K562 (cell line): ENCODE data around the gene TLCD1. TPM values are rescaled to one million over a fixed set of nuclear protein-coding genes. Genes with fewer than 3 reads are reported as not detected.

Experiments used
- ATAC-seq: fragments of 200-7000 bp; cut with Tn5 transposase; 3 replicates; pipeline ENCODE4 v1.9.1; 2020; ENCODE audit warnings: moderate library complexity
- BruUV-seq: library from RNA; stranded (reverse); fragments of 400-500 nt; replicated peaks from 2 replicates; lab custom pipeline; 2021; lab: Mats Ljungman, UMichigan
- CTCF ChIA-PET: fragments of 300-600 bp; formaldehyde crosslinking; extraction: SDS; loops from one replicate; lab custom pipeline; 2021; ENCODE audit warnings: low intra/inter-chr PET ratio; lab: Yijun Ruan, JAX
- POLR2A ChIA-PET: fragments of 300-600, 350-650 bp; sonication (Branson Sonifier 250); formaldehyde crosslinking; extraction: SDS; loops from one replicate; lab custom pipeline; 2021; ENCODE audit warnings: antibody characterized with exemption, inconsistent platforms; lab: Yijun Ruan, JAX
- DNase-seq, 4 experiments: peaks; one replicate each; pipeline versions ENCODE4 v3.0.0 to v3.0.0-alpha.2; 2011 to 2018; ENCODE audit warnings: low spot score in 3 of 4, mixed read lengths in 3 of 4; ENCODE audit errors: extremely low read depth in 1 of 4
- FAIRE-seq: peaks from 2 replicates; lab custom pipeline; 2011; peaks lifted over from hg19 to GRCh38; lab: Jason Lieb, UNC
- H2AFZ ChIP-seq: 2 replicates; pipeline ENCODE4 v1.6.0; 2011; ENCODE audit warnings: low read depth, low read length, control low read depth, inconsistent platforms
- H3K27ac ChIP-seq: fragments of 200-600 bp; 3 replicates; pipeline ENCODE4 v1.8.0; 2011; ENCODE audit warnings: low read depth, mild to moderate bottlenecking, control low read depth, inconsistent platforms, low read length, moderate library complexity, mixed read lengths; ENCODE audit errors: extremely low read depth
- H3K27me3 ChIP-seq, 2 experiments: fragments of 300-600 bp in 1 of 2; 2 replicates in 1 of 2; 3 replicates in 1 of 2; pipeline versions ENCODE4 v1.6.0 to v1.8.0; 2011; ENCODE audit warnings: inconsistent platforms in 2 of 2, low read length in 2 of 2, mild to moderate bottlenecking in 1 of 2, mixed read lengths in 1 of 2, moderate library complexity in 1 of 2; ENCODE audit not compliant: control insufficient read depth in 2 of 2, insufficient read depth in 2 of 2
- H3K36me3 ChIP-seq: fragments of 300-600 bp; 3 replicates; pipeline ENCODE4 v1.8.0; 2011; ENCODE audit warnings: mild to moderate bottlenecking, low read length, inconsistent platforms; ENCODE audit not compliant: control insufficient read depth, insufficient read depth
- H3K4me1 ChIP-seq, 2 experiments: fragments of 200-600 bp in 1 of 2; replicated peaks in 1 of 2; 2 replicates in 1 of 2; 3 replicates in 1 of 2; pipeline versions ENCODE4 v1.5.1 to v1.8.0; 2011; ENCODE audit warnings: inconsistent platforms in 2 of 2, low read length in 2 of 2, mild to moderate bottlenecking in 1 of 2, mixed read lengths in 1 of 2, moderate library complexity in 1 of 2; ENCODE audit not compliant: control insufficient read depth in 2 of 2, insufficient read depth in 2 of 2
- H3K4me2 ChIP-seq: 2 replicates; pipeline ENCODE4 v1.6.1; 2011; ENCODE audit warnings: low read length, control low read depth, inconsistent platforms, mixed read lengths; ENCODE audit not compliant: insufficient read depth
- H3K4me3 ChIP-seq: fragments of 200-600 bp; sonication (generic), shearing (Covaris generic); 2 replicates; pipeline ENCODE4 v1.5.1; 2016; ENCODE audit warnings: control low read depth, inconsistent platforms
- H3K79me2 ChIP-seq: fragments of 200-600 bp; 3 replicates; pipeline ENCODE4 v1.8.0; 2011; ENCODE audit warnings: low read length, inconsistent platforms; ENCODE audit not compliant: control insufficient read depth, insufficient read depth
- H3K9ac ChIP-seq, 2 experiments: 2 replicates each; pipeline versions ENCODE4 v1.6.0 to v1.6.1; 2011; ENCODE audit warnings: low read depth in 2 of 2, low read length in 2 of 2, control low read depth in 1 of 2, inconsistent platforms in 1 of 2, mild to moderate bottlenecking in 1 of 2, mixed read lengths in 1 of 2; ENCODE audit not compliant: insufficient read depth in 1 of 2
- H3K9me1 ChIP-seq: one replicate; pipeline ENCODE4 v1.6.0; 2011; ENCODE audit warnings: inconsistent platforms, mild to moderate bottlenecking, low read length, moderate library complexity; ENCODE audit not compliant: control insufficient read depth, insufficient read depth
- H3K9me3 ChIP-seq: replicated peaks from 2 replicates; pipeline ENCODE4 v1.5.1; 2011; ENCODE audit warnings: low read depth, low read length, inconsistent platforms; ENCODE audit not compliant: control insufficient read depth, insufficient read depth
- H4K20me1 ChIP-seq: replicated peaks from 2 replicates; pipeline ENCODE4 v1.6.1; 2011; ENCODE audit warnings: low read length, inconsistent platforms, mixed read lengths; ENCODE audit not compliant: control insufficient read depth, insufficient read depth
- BCL6 ChIP-seq: fragments of 250-450 bp; sonication (Bioruptor Pico); IDR thresholded peaks from 2 replicates; pipeline ENCODE4 v1.4.0; 2020
- CTBP1 ChIP-seq: fragments of 450-650 bp; IDR thresholded peaks from 2 replicates; pipeline ENCODE4 v1.6.1; 2016; ENCODE audit warnings: borderline replicate concordance
- MLLT1 ChIP-seq, 2 experiments: fragments of 450-650 bp; IDR thresholded peaks; 2 replicates each; pipeline ENCODE4 v1.6.1; 2016
- NFIC ChIP-seq: fragments of 450-650 bp; IDR thresholded peaks from 2 replicates; pipeline ENCODE4 v1.6.1; 2017; ENCODE audit warnings: mild to moderate bottlenecking, inconsistent platforms
- SMARCA5 ChIP-seq: fragments of 450-650 bp; IDR thresholded peaks from 2 replicates; pipeline ENCODE4 v1.6.1; 2016
- SPI1 ChIP-seq: IDR thresholded peaks from 2 replicates; pipeline ENCODE4 v1.6.1; 2011; ENCODE audit warnings: low read depth, low read length, control low read depth, borderline replicate concordance
- STAT6 ChIP-seq: sonication (generic); formaldehyde crosslinking; IDR thresholded peaks from 2 replicates; pipeline ENCODE4 v1.8.1; 2023; ENCODE audit warnings: mild to moderate bottlenecking, missing genetic modification reagents
- ZBTB17 ChIP-seq: fragments of 450-650 bp; formaldehyde crosslinking; IDR thresholded peaks from 2 replicates; pipeline ENCODE4 v1.4.0; 2020; ENCODE audit warnings: mild to moderate bottlenecking
- ZKSCAN1 ChIP-seq: fragments of 150-350 bp; IDR thresholded peaks from 2 replicates; pipeline ENCODE4 v1.6.1; 2016; ENCODE audit warnings: low read depth, low read length
- ZKSCAN8 ChIP-seq: fragments of 200-800 bp; sonication (Bioruptor generic); IDR thresholded peaks from 2 replicates; pipeline ENCODE4 v1.6.1; 2016; ENCODE audit warnings: missing genetic modification characterization, missing compliant biosample characterization
- ZNF311 ChIP-seq: fragments of 250-450 bp; sonication (Bioruptor Pico); IDR thresholded peaks from 2 replicates; pipeline ENCODE4 v1.4.0; 2020; ENCODE audit warnings: mild to moderate bottlenecking, moderate library complexity
- ZNF354B ChIP-seq: fragments of 250-450 bp; sonication (Bioruptor Pico); IDR thresholded peaks from 2 replicates; pipeline ENCODE4 v1.4.0; 2020
- ZNF644 ChIP-seq: fragments of 200-800 bp; sonication (Bioruptor generic); IDR thresholded peaks from 2 replicates; pipeline ENCODE4 v1.6.1; 2016; ENCODE audit warnings: low read depth, missing genetic modification characterization, missing compliant biosample characterization
- ZNF766 ChIP-seq: fragments of 200-800 bp; sonication (Bioruptor generic); conservative IDR thresholded peaks from 2 replicates; pipeline ENCODE4 v1.6.1; 2016; ENCODE audit warnings: missing genetic modification characterization, missing compliant biosample characterization
- WGBS: fragments of 100-300 bp; shearing (Covaris generic); methylation state at CpG from one replicate; pipeline ENCODE4 v1.1.6; 2016; ENCODE audit warnings: low coverage, mixed read lengths; ENCODE audit not compliant: insufficient coverage; ENCODE audit errors: missing lambda C conversion rate; 5-methylcytosine and 5-hydroxymethylcytosine counted together
- in situ Hi-C: fragments of 300-500 bp; cut with MboI; formaldehyde crosslinking; loops from 4 replicates; pipeline ENCODE4 v1.15.0; 2018; ENCODE audit warnings: inconsistent platforms, mixed read lengths
- intact Hi-C: fragments of 100-400 bp; cut with micrococcal nuclease; formaldehyde crosslinking; loops from 2 replicates; pipeline ENCODE4 v1.14.2; 2022
- polyA plus RNA-seq, 8 experiments: library from polyadenylated mRNA; depleted of rRNA in 4 of 8; stranded (reverse) in 5 of 8; unstranded in 3 of 8; fragments of >200 nt; fragmentation: Nextera tagmentation in 2 of 8; fragmentation: Illumina TruSeq in 1 of 8; extraction: Ambion mirVana in 2 of 8; extraction: Trizol in 1 of 8; gene quantifications; 2 replicates each; pipeline versions ENCODE4 v1.2.1 to v1.2.3, GENCODE V29; 2011 to 2014; ENCODE audit warnings: inconsistent platforms in 1 of 8, missing spikeins in 1 of 8
- total RNA-seq, 7 experiments: library from RNA; depleted of rRNA in 6 of 7; stranded (reverse); fragments of >200 nt in 6 of 7; fragmentation: Illumina TruSeq in 2 of 7; extraction: Trizol in 2 of 7; gene quantifications; 2 replicates each; pipeline versions ENCODE4 v1.2.1 to v1.2.3, GENCODE V29; 2011 to 2021; ENCODE audit warnings: low replicate concordance in 1 of 7
- TF ChIP-seq, protein P1 (sequence below): fragments of 450-650 bp; IDR thresholded peaks from 2 replicates; pipeline ENCODE4 v1.6.1; 2014; ENCODE audit warnings: low read depth, mild to moderate bottlenecking, moderate library complexity, borderline replicate concordance

Gene TLCD1
- total and polyA plus RNA-seq, 9 of the 15 experiments (the other 6 are each of a cell fraction or from before 2014, with no cell fraction given) = 6.8 to 37.7 (median 21.7) TPM

DNA sequence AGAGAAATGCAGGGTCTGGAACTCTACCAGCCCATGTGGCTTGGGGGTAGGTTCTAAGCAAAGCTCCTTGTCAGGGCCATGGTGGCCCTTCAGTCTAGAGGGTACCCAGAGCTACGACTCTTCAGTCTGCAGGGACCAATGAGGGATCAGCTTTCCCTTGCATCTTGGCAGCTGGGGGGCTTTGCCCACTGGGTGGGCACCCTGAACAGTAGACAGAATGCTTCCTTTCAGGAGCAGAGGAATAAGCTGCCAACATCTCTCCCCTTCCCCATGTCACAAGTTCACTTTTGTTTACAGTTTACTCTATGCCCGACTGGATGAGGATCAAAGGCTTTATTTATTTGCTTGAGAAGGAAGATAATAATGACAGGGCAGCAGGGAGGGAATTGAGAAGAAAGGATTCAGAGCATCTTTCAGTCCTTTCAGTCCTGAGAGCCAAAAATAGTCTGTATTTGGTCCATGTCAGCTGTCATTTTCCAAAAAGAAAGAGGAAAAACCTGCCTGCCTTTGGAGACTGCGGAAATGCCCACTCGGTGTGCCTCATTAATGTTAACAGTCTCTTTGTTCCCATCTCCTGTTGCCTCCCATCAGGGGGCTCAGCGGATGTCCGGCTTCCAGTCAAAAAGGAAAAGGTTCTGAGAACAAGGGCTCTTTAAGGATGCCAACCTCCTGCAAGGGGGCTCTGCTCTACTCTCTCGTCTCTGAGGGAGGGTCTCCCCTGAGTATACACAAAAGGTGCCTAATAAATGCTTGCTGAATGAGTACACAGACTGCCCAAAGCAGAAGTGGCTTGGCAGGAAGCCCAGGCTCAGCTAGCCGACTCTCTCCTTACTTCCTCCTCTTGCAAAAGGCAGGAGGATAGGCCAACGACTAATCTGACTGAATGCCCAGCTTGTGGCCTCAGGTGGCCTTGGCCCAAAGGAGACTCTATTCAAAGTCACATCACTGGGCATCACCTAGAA is 34.8 kb upstream of the TLCD1 start:
- ChIA-PET POLR2A (interaction anchor here (0.6 to 2.0 kb wide), 6 partner anchors 8 to 170 kb away, joined by 3 to 14 read pairs (median 4); no protein-coding TSS in a partner anchor), CTCF (no interaction called here)
- in situ Hi-C loops (no loop called here), intact Hi-C loops (loop anchor here (5.0 kb wide), 1 partner anchor 141 kb away; the partner anchor contains the start of gene DHRS13)
- BruUV-seq = no TSS peak
- TF ChIP-seq BCL6 (CRISPR knock-in tag) (no peak), ZNF311 (CRISPR knock-in tag) (no peak), NFIC (peak; percentile 31; the same call in 1 of the 2 replicates), CTBP1 (no peak), SMARCA5 (no peak), ZKSCAN8 (peak; percentile 97), MLLT1 (IDR thresholded peaks at IDR 0.05) (peak in 1 of 2 experiments; percentile 41; a peak in 1 of 4 replicates), ZNF644 (tag) (no peak), ZNF766 (no peak), STAT6 (CRISPR knock-in tag) (no peak), SPI1 (peak; percentile 49; the same call in 1 of the 2 replicates), ZNF354B (CRISPR knock-in tag) (no peak), ZKSCAN1 (no peak), ZBTB17 (peak; percentile 86)
- TF ChIP-seq, protein P1, sequence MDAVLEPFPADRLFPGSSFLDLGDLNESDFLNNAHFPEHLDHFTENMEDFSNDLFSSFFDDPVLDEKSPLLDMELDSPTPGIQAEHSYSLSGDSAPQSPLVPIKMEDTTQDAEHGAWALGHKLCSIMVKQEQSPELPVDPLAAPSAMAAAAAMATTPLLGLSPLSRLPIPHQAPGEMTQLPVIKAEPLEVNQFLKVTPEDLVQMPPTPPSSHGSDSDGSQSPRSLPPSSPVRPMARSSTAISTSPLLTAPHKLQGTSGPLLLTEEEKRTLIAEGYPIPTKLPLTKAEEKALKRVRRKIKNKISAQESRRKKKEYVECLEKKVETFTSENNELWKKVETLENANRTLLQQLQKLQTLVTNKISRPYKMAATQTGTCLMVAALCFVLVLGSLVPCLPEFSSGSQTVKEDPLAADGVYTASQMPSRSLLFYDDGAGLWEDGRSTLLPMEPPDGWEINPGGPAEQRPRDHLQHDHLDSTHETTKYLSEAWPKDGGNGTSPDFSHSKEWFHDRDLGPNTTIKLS = no peak
- Histone ChIP-seq H3K4me3 (no peak overlapping the region), H3K9me3 (no peaks in the 10 kb centered on the region), H3K79me2 (peaks cover 13% of the 10 kb centered on the region), H3K27me3 (no peaks in the 10 kb centered on the region), H3K4me2 (no peak overlapping the region), H3K4me1 (peaks cover 3 to 10% of the 10 kb centered on the region in 2 experiments; a peak in 2 of 5 replicates), H2AFZ (no peak overlapping the region), H3K27ac (no peak overlapping the region), H3K36me3 (peaks cover 79% of the 10 kb centered on the region), H4K20me1 (0 out of 2 replicates have a peak, but pooled peaks cover 6% of the 10 kb centered on the region), H3K9me1 (peaks cover 3% of the 10 kb centered on the region), H3K9ac (peak overlapping the region in 1 of 2 experiments; percentile 24; a peak in 1 of 4 replicates)
- DNase-seq (no peak), ATAC-seq (no peak), FAIRE-seq (no peak)
- WGBS = 75% methylated on average over 9 of the region's 9 CpGs
